ENCODE data around the gene CELF1.
"Not testable (repeated sequence)": the region's sequence is repeated elsewhere in the genome, so short reads cannot be mapped to it uniquely, and the experiment has no call there.

CELF1 gene

GRCh38 chr11:47538741-47539565 lies 14.0 kb downstream of the CELF1 start:
- no peak for DNase-seq

- peak in 1 of 4 experiments; percentile 37 for DNase-seq
Observed at GRCh38 chr11:47536915-47537314, 16.0 kb downstream of the CELF1 start.

- no peak for DNase-seq
Observed at GRCh38 chr11:47534704-47535251, 18.2 kb downstream of the CELF1 start.

GRCh38 chr11:47533690-47534151 lies 19.2 kb downstream of the CELF1 start:
- DNase-seq, result peak in 3 of 4 experiments; percentile 41 to 57 (median 50)

GRCh38 chr11:47532597-47533213 lies 20.2 kb downstream of the CELF1 start:
- DNase-seq, result peak in 1 of 4 experiments; percentile 60

- no peak for DNase-seq
Observed at GRCh38 chr11:47531666-47532065, 21.3 kb downstream of the CELF1 start.

- DNase-seq, result not testable (repeated sequence)
Observed at GRCh38 chr11:47530721-47531120, 22.2 kb downstream of the CELF1 start.

- no peak for DNase-seq
Observed at GRCh38 chr11:47529951-47530350, 23.0 kb downstream of the CELF1 start.

GRCh38 chr11:47527186-47527585 lies 25.7 kb downstream of the CELF1 start:
- no peak for DNase-seq

GRCh38 chr11:47526032-47526431 lies 26.9 kb downstream of the CELF1 start:
- DNase-seq, result not testable (repeated sequence)

- peak in 3 of 4 experiments; percentile 61 to 65 (median 63) for DNase-seq
Observed at GRCh38 chr11:47524291-47524874, 28.5 kb downstream of the CELF1 start.

GRCh38 chr11:47523490-47524225 lies 29.3 kb downstream of the CELF1 start:
- peak; percentile 63 to 86 (median 71) for DNase-seq

- DNase-seq, result no peak
Observed at GRCh38 chr11:47518212-47518964, 34.5 kb downstream of the CELF1 start.

GRCh38 chr11:47516984-47517853 lies 35.7 kb downstream of the CELF1 start:
- DNase-seq, result no peak

GRCh38 chr11:47516155-47516554 lies 36.8 kb downstream of the CELF1 start:
- DNase-seq, result no peak

- peak; percentile 82 to 94 (median 88) for DNase-seq
Observed at GRCh38 chr11:47514825-47515647, 37.9 kb downstream of the CELF1 start.

- no peak for DNase-seq
Observed at GRCh38 chr11:47512701-47513100, 40.2 kb downstream of the CELF1 start.

- DNase-seq, result peak in 1 of 4 experiments; percentile 26
Observed at GRCh38 chr11:47511917-47512316, 41.0 kb downstream of the CELF1 start.

- peak in 1 of 4 experiments; percentile 32 for DNase-seq
Observed at GRCh38 chr11:47510209-47510608, 42.7 kb downstream of the CELF1 start.

All from suppressor macrophage (primary cell).